Esophagus squamous epithelium (tissue), 4 donors: ENCODE results near the gene CDK16.

Experiments used
- POLR2A ChIP-seq, 4 donors: fragments of 450-650 bp; IDR thresholded peaks; one replicate each; pipeline ENCODE4 v1.6.1; 2017; ENCODE audit warnings: antibody characterized with exemption in 4 of 4, mild to moderate bottlenecking in 4 of 4, moderate library complexity in 3 of 4
- TF ChIP-seq, protein P1 (sequence below), 6 experiments: fragments of 450-650 bp in 4 of 6; fragments of 200-600 bp in 2 of 6; sonication (generic) in 2 of 6; IDR thresholded peaks; one replicate each; pipeline ENCODE4 v1.5.1; 2016 to 2019; ENCODE audit warnings: antibody characterized with exemption in 6 of 6, mild to moderate bottlenecking in 4 of 6, moderate library complexity in 4 of 6

DNA sequence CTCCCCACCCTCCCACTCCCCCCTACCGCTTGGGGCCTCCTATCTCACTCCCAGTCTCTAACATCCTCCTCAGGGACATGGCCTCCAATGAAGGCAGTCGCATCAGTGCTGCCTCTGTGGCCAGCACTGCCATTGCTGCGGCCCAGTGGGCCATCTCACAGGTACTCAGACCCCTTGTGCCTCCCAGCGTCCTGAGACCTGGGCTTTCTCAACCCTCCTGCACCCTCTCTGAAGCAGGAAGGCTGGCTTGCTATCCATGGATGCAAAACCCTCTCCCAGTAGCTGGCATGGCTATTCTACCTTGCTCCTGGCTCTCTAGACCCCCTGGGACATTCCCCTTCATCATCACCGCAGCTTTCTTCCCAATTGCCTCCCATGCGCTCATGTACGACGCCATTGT lies 38.1 kb upstream of the CDK16 start:
- TF ChIP-seq, protein P1, sequence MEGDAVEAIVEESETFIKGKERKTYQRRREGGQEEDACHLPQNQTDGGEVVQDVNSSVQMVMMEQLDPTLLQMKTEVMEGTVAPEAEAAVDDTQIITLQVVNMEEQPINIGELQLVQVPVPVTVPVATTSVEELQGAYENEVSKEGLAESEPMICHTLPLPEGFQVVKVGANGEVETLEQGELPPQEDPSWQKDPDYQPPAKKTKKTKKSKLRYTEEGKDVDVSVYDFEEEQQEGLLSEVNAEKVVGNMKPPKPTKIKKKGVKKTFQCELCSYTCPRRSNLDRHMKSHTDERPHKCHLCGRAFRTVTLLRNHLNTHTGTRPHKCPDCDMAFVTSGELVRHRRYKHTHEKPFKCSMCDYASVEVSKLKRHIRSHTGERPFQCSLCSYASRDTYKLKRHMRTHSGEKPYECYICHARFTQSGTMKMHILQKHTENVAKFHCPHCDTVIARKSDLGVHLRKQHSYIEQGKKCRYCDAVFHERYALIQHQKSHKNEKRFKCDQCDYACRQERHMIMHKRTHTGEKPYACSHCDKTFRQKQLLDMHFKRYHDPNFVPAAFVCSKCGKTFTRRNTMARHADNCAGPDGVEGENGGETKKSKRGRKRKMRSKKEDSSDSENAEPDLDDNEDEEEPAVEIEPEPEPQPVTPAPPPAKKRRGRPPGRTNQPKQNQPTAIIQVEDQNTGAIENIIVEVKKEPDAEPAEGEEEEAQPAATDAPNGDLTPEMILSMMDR (IDR thresholded peaks at IDR 0.05), result no peak
- no peak for TF ChIP-seq POLR2A (IDR thresholded peaks at IDR 0.05)
